HG02840 (cell line): ENCODE measurements around the gene ST6GALNAC6.
"Not testable (repeated sequence)": the region's sequence is repeated elsewhere in the genome, so short reads cannot be mapped to it uniquely, and the experiment has no call there.

ENCODE experiments used
- ATAC-seq: cut with Tn5 transposase; IDR thresholded peaks from one replicate; pipeline ENCODE4 v1.9.1; 2021; ENCODE audit warnings: mild to moderate bottlenecking, moderate library complexity, moderate number of reproducible peaks; ENCODE audit not compliant: unreplicated experiment, low FRiP score

ST6GALNAC6 gene

GRCh38 chr9:127838375-127839078 is 60.9 kb downstream of the ST6GALNAC6 start:
- no peak for ATAC-seq

GRCh38 chr9:127837346-127837745 is 62.1 kb downstream of the ST6GALNAC6 start:
- ATAC-seq, result no peak

- ATAC-seq, result not testable (repeated sequence)
Observed at GRCh38 chr9:127836561-127836960, 62.8 kb downstream of the ST6GALNAC6 start.

- ATAC-seq, result no peak
Observed at GRCh38 chr9:127835991-127836516, 63.3 kb downstream of the ST6GALNAC6 start.
